HG02870 (cell line): Measurements from ENCODE around the gene RNF31.
"Not testable (repeated sequence)": the region's sequence is repeated elsewhere in the genome, so short reads cannot be mapped to it uniquely, and the experiment has no call there.

Experiments used
- ATAC-seq: cut with Tn5 transposase; IDR thresholded peaks from one replicate; pipeline ENCODE4 v1.9.1; 2021; ENCODE audit warnings: mild to moderate bottlenecking, moderate library complexity; ENCODE audit not compliant: unreplicated experiment

The RNF31 gene

GRCh38 chr14:24146978-24147760, at the start of gene RNF31:
Gene RNF31 (plus strand): TSS chr14:24147498. CDS start chr14:24147699, 201 bp downstream.
- peak; percentile 82 for ATAC-seq

- no peak for ATAC-seq
These were observed 48.9 kb upstream of the RNF31 start for GRCh38 chr14:24098229-24098926.

GRCh38 chr14:24098927-24099813, 48.1 kb upstream of the RNF31 start:
- ATAC-seq, result no peak

GRCh38 chr14:24100197-24100981, 46.9 kb upstream of the RNF31 start:
- no peak for ATAC-seq

GRCh38 chr14:24100982-24101494, 46.3 kb upstream of the RNF31 start:
- ATAC-seq, result no peak

GRCh38 chr14:24102357-24103048, 44.8 kb upstream of the RNF31 start:
- ATAC-seq, result no peak

GRCh38 chr14:24103451-24103850, 43.8 kb upstream of the RNF31 start:
- ATAC-seq, result no peak

- not testable (repeated sequence) for ATAC-seq
These were observed 41.6 kb upstream of the RNF31 start for GRCh38 chr14:24105609-24106239.

GRCh38 chr14:24106672-24107271, 40.5 kb upstream of the RNF31 start:
- ATAC-seq, result no peak

GRCh38 chr14:24108336-24108874, 38.9 kb upstream of the RNF31 start:
- no peak for ATAC-seq

- no peak for ATAC-seq
These were observed 37.2 kb upstream of the RNF31 start for GRCh38 chr14:24110060-24110459.

GRCh38 chr14:24110523-24110922, 36.8 kb upstream of the RNF31 start:
- ATAC-seq, result no peak

- ATAC-seq, result no peak
These were observed 33.9 kb upstream of the RNF31 start for GRCh38 chr14:24113379-24113800.

GRCh38 chr14:24113801-24114531, 33.3 kb upstream of the RNF31 start:
- ATAC-seq, result peak; percentile 24

- peak; percentile 85 for ATAC-seq
These were observed 32.5 kb upstream of the RNF31 start, which contains the start of the genes DCAF11 and NRL for GRCh38 chr14:24114532-24115421. Gene DCAF11 (plus strand): TSS chr14:24114777. CDS start chr14:24115595, 818 bp downstream. Gene NRL (minus strand): TSS chr14:24114949. CDS start chr14:24082848, 32,101 bp downstream.

GRCh38 chr14:24115422-24116127, 31.7 kb upstream of the RNF31 start:
- no peak for ATAC-seq
